ENCODE results near the gene ZNF260.

Gene ZNF260

DNA sequence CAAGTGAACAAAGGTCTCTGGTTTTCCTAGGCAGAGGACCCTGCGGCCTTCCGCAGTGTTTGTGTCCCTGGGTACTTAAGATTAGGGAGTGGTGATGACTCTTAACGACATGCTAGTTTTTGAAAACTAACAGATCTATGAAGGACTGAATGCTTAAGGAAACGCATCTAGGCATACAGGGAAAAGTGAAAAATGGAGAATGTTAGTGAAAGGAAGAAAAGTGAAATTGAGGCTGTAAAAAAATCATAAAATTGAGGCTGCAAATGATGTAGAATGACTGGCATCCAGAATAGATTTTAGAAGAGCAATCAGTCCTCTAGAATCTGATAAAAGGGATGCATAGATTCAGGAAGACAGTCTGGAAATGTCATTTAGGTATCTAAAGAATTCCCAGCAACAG lies 3.5 kb downstream of the ZNF260 start:
- no peak for DNase-seq (ENCODE audit: low read depth in 1 of 2, low spot score in 1 of 2)
- Histone ChIP-seq H3K4me3 (replicated peaks; ENCODE audit: insufficient read depth, low read length) (no peak overlapping the region), H3K27me3 (ENCODE audit: insufficient read depth, poor library complexity, severe bottlenecking) (no peaks in the 10 kb centered on the region), H3K27ac (replicated peaks) (no peak overlapping the region)
- no peak for TF ChIP-seq SPI1 (IDR thresholded peaks at IDR 0.05; ENCODE audit: borderline replicate concordance, low read depth)

DNA sequence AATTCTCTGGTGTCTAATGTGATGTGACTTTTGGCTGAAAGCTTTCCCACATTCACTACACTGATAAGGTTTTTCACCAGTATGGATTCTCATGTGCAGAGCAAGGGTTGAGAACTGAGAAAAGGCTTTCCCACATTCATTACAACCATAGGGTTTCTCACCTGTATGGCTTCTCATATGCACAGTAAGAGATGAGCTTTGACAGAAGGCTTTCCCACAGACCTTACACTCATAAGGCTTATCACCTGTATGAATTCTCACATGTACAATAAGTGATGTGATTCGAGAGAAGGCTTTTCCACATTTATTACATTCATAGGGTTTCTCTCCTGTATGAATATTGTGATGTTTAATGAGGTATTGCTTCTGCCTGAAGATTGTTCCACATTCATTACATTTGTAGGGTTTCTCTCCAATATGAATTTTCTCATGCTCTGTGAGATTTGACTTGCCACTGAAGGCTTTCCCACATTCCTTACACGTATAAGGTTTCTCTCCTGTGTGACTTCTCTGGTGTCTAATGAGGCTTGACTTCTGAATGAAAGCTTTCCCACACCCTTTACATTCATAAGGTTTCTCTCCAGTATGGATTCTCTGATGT lies 14.0 kb downstream of the ZNF260 start:
- H3K4me3 ChIP-seq (replicated peaks; ENCODE audit: insufficient read depth, low read length), result no peak overlapping the region
- H3K27ac ChIP-seq (replicated peaks), result no peak overlapping the region
- H3K27me3 ChIP-seq (ENCODE audit: insufficient read depth, poor library complexity, severe bottlenecking), result no peaks in the 10 kb centered on the region
- DNase-seq (ENCODE audit: low read depth in 1 of 2, low spot score in 1 of 2), result no peak
- no peak for TF ChIP-seq GABPA (IDR thresholded peaks at IDR 0.05; ENCODE audit: low read depth)
- TF ChIP-seq POLR2AphosphoS5 (IDR thresholded peaks at IDR 0.05; ENCODE audit: low read depth), result no peak
- TF ChIP-seq REST (IDR thresholded peaks at IDR 0.05; ENCODE audit: insufficient replicate concordance, low read depth), result no peak
- TF ChIP-seq CTCF (IDR thresholded peaks at IDR 0.05; ENCODE audit: insufficient read depth, low read length), result no peak
- TF ChIP-seq SPI1 (IDR thresholded peaks at IDR 0.05; ENCODE audit: borderline replicate concordance, low read depth), result no peak

- DNase-seq (ENCODE audit: low read depth in 1 of 2, low spot score in 1 of 2), result no peak
- no peak for TF ChIP-seq GABPA (IDR thresholded peaks at IDR 0.05; ENCODE audit: low read depth)
- no peak overlapping the region for H3K4me3 ChIP-seq (replicated peaks; ENCODE audit: insufficient read depth, low read length)
- H3K27me3 ChIP-seq (ENCODE audit: insufficient read depth, poor library complexity, severe bottlenecking), result no peaks in the 10 kb centered on the region
- no peak overlapping the region for H3K27ac ChIP-seq (replicated peaks)
Measured at GRCh38 chr19:36508325-36508724, 19.7 kb downstream of the ZNF260 start.

DNA sequence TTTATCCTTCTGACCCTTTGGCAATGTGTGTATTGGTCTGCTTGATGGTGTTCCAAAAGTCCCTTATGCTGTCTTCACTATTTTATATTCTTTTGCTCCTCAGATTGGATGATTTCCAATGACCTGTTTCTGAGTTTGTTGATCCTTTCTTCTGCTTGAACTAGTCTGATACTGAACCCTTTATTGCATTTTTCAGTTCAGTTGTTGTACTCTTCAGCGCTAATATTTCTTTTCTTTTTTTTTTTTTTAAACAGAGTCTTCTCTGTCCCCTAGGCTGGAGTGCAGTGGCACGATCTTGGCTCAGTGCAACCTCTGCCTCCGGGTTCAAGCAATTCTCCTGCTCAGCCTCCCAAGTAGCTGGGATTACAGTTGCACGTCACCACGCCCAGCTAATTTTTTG lies 26.1 kb downstream of the ZNF260 start:
- no peak for DNase-seq (ENCODE audit: low read depth in 1 of 2, low spot score in 1 of 2)
- H3K4me3 ChIP-seq (replicated peaks; ENCODE audit: insufficient read depth, low read length), result no peak overlapping the region
- TF ChIP-seq SPI1 (IDR thresholded peaks at IDR 0.05; ENCODE audit: borderline replicate concordance, low read depth), result no peak
- TF ChIP-seq POLR2AphosphoS5 (IDR thresholded peaks at IDR 0.05; ENCODE audit: low read depth), result no peak
- no peak for TF ChIP-seq GABPA (IDR thresholded peaks at IDR 0.05; ENCODE audit: low read depth)
- no peak for TF ChIP-seq CTCF (IDR thresholded peaks at IDR 0.05; ENCODE audit: insufficient read depth, low read length)
- no peak for TF ChIP-seq REST (IDR thresholded peaks at IDR 0.05; ENCODE audit: insufficient replicate concordance, low read depth)
- no peak overlapping the region for H3K27ac ChIP-seq (replicated peaks)
- H3K27me3 ChIP-seq (ENCODE audit: insufficient read depth, poor library complexity, severe bottlenecking), result no peaks in the 10 kb centered on the region

DNA sequence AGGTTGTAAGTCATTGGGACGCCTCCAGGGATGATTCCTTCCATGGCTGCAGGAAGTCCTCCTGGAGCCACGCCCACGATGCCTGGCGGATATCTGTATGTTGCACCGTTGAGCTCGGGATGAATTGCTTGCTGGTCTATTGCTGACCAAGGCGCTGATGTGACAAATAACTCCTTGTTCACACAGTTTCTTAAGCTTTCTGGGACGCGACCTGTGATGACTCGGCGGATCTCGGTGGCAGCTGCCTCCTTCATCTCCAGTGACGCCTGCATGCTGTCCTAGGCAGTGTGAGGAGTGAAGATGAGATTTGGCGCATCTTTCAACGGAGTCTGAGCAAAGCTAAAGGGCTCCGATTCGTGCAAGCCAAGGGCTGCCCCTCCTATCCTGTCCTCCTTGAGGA lies 31.1 kb downstream of the ZNF260 start:
- H3K4me3 ChIP-seq (replicated peaks; ENCODE audit: insufficient read depth, low read length), result no peak overlapping the region
- no peak for DNase-seq (ENCODE audit: low read depth in 1 of 2, low spot score in 1 of 2)
- no peaks in the 10 kb centered on the region for H3K27me3 ChIP-seq (ENCODE audit: insufficient read depth, poor library complexity, severe bottlenecking)
- H3K27ac ChIP-seq (replicated peaks), result no peak overlapping the region
- TF ChIP-seq GABPA (IDR thresholded peaks at IDR 0.05; ENCODE audit: low read depth) (no peak), SPI1 (IDR thresholded peaks at IDR 0.05; ENCODE audit: borderline replicate concordance, low read depth) (no peak), CTCF (IDR thresholded peaks at IDR 0.05; ENCODE audit: insufficient read depth, low read length) (no peak), REST (IDR thresholded peaks at IDR 0.05; ENCODE audit: insufficient replicate concordance, low read depth) (no peak), POLR2AphosphoS5 (IDR thresholded peaks at IDR 0.05; ENCODE audit: low read depth) (no peak)
